K562 (cell line): ENCODE results near the gene TAF15. TPM values are rescaled to one million over a fixed set of nuclear protein-coding genes. Genes with fewer than 3 reads are reported as not detected.

Experiments
- BRD9 ChIP-seq: fragments of 450-650 bp; IDR thresholded peaks from 2 replicates; pipeline ENCODE4 v1.6.1; 2018; ENCODE audit warnings: low read depth; ENCODE audit not compliant: partially characterized antibody
- CAMTA2 ChIP-seq: fragments of 250-450 bp; sonication (Bioruptor Pico); conservative IDR thresholded peaks from 2 replicates; pipeline ENCODE4 v1.5.1; 2022
- DMBX1 ChIP-seq: fragments of 250-450 bp; sonication (Bioruptor Pico); IDR thresholded peaks from 2 replicates; pipeline ENCODE4 v1.8.0; 2022; ENCODE audit warnings: inconsistent platforms, mild to moderate bottlenecking, moderate library complexity, borderline replicate concordance
- ELK1 ChIP-seq: sonication (generic); formaldehyde crosslinking; IDR thresholded peaks from 2 replicates; pipeline ENCODE4 v1.8.1; 2022; ENCODE audit warnings: missing genetic modification reagents
- FOXP4 ChIP-seq: sonication (generic); formaldehyde crosslinking; IDR thresholded peaks from 2 replicates; pipeline ENCODE4 v1.8.0; 2022; ENCODE audit warnings: mild to moderate bottlenecking, missing genetic modification reagents, borderline replicate concordance
- HOXB6 ChIP-seq: fragments of 250-450 bp; sonication (Bioruptor Pico); IDR thresholded peaks from 2 replicates; pipeline ENCODE4 v1.5.1; 2022; ENCODE audit warnings: mild to moderate bottlenecking, borderline replicate concordance
- NFE2 ChIP-seq: IDR thresholded peaks from 2 replicates; pipeline ENCODE4 v1.6.1; 2014; ENCODE audit warnings: antibody characterized with exemption, low read depth
- NFIC ChIP-seq: fragments of 450-650 bp; IDR thresholded peaks from 2 replicates; pipeline ENCODE4 v1.6.1; 2017; ENCODE audit warnings: mild to moderate bottlenecking, inconsistent platforms
- PCBP2 ChIP-seq: fragments of 200-400 bp; formaldehyde crosslinking; IDR thresholded peaks from 2 replicates; pipeline ENCODE4 v1.6.1; 2018; ENCODE audit warnings: low read length, low read depth, mild to moderate bottlenecking, moderate library complexity; ENCODE audit not compliant: poor library complexity, severe bottlenecking
- RBM15 ChIP-seq: fragments of 200-400 bp; formaldehyde crosslinking; IDR thresholded peaks from 2 replicates; pipeline ENCODE4 v1.6.1; 2018; ENCODE audit warnings: mild to moderate bottlenecking, low read length, moderate library complexity; ENCODE audit not compliant: insufficient read depth
- RBM39 ChIP-seq: fragments of 200-400 bp; formaldehyde crosslinking; optimal IDR thresholded peaks from 2 replicates; pipeline ENCODE3; 2018; ENCODE audit warnings: low read depth, low read length
- RFX1 ChIP-seq: fragments of 450-650 bp; IDR thresholded peaks from 2 replicates; pipeline ENCODE4 v1.6.1; 2016; ENCODE audit warnings: mild to moderate bottlenecking, moderate library complexity
- SMARCC2 ChIP-seq: fragments of 450-650 bp; IDR thresholded peaks from 2 replicates; pipeline ENCODE4 v1.6.1; 2017; ENCODE audit warnings: antibody characterized with exemption, moderate library complexity, mild to moderate bottlenecking, low read depth
- SMC3 ChIP-seq: conservative IDR thresholded peaks from 2 replicates; pipeline ENCODE4 v1.6.1; 2011; ENCODE audit warnings: low read depth, low read length, improper control_type of control experiment; ENCODE audit not compliant: insufficient read depth
- SREBF2 ChIP-seq: sonication (generic); formaldehyde crosslinking; IDR thresholded peaks from 2 replicates; pipeline ENCODE4 v1.4.0; 2020; ENCODE audit warnings: mild to moderate bottlenecking, missing genetic modification reagents
- ZNF146 ChIP-seq: IDR thresholded peaks from one replicate; pipeline ENCODE4 v1.6.1; 2018; ENCODE audit warnings: missing compliant biosample characterization; ENCODE audit not compliant: unreplicated experiment
- ZNF277 ChIP-seq: fragments of 250-450 bp; sonication (Bioruptor Pico); IDR thresholded peaks from 2 replicates; pipeline ENCODE4 v1.8.0; 2022; ENCODE audit warnings: inconsistent platforms, mild to moderate bottlenecking, moderate library complexity, borderline replicate concordance
- ZNF609 ChIP-seq: sonication (generic); formaldehyde crosslinking; IDR thresholded peaks from 2 replicates; pipeline ENCODE4 v1.8.1; 2023; ENCODE audit warnings: missing genetic modification reagents, mild to moderate bottlenecking, borderline replicate concordance
- polyA plus RNA-seq, 8 experiments: library from polyadenylated mRNA; depleted of rRNA in 4 of 8; stranded (reverse) in 5 of 8; unstranded in 3 of 8; fragments of >200 nt; fragmentation: Nextera tagmentation in 2 of 8; fragmentation: Illumina TruSeq in 1 of 8; extraction: Ambion mirVana in 2 of 8; extraction: Trizol in 1 of 8; gene quantifications; 2 replicates each; pipeline versions ENCODE4 v1.2.1 to v1.2.3, GENCODE V29; 2011 to 2014; ENCODE audit warnings: inconsistent platforms in 1 of 8, missing spikeins in 1 of 8
- total RNA-seq, 7 experiments: library from RNA; depleted of rRNA in 6 of 7; stranded (reverse); fragments of >200 nt in 6 of 7; fragmentation: Illumina TruSeq in 2 of 7; extraction: Trizol in 2 of 7; gene quantifications; 2 replicates each; pipeline versions ENCODE4 v1.2.1 to v1.2.3, GENCODE V29; 2011 to 2021; ENCODE audit warnings: low replicate concordance in 1 of 7

TAF15 gene
- total and polyA plus RNA-seq, 9 of the 15 experiments (the other 6 are each of a cell fraction or from before 2014, with no cell fraction given) = 4.1 to 272 (median 56.8) TPM

GRCh38 chr17:35879773-35880654 lies 70.7 kb downstream of the TAF15 start, which contains the start of gene CCL5 (continued):
- TF ChIP-seq FOXP4 (CRISPR knock-in tag) (no peak), RBM15 (no peak), ZNF146 (CRISPR knock-in tag) (no peak), SMC3 (no peak), ZNF277 (no peak), RBM39 (no peak), SMARCC2 (0 out of 2 replicates have a peak, but pooled peaks have one; percentile 31), BRD9 (no peak), SREBF2 (CRISPR knock-in tag) (no peak), NFIC (no peak), RFX1 (no peak), PCBP2 (no peak), ZNF609 (CRISPR knock-in tag) (no peak), HOXB6 (CRISPR knock-in tag) (no peak), ELK1 (no peak), CAMTA2 (CRISPR knock-in tag) (no peak), NFE2 (0 out of 2 replicates have a peak, but pooled peaks have one; percentile 4), DMBX1 (no peak)
